GM19463 (cell line): ENCODE measurements around the gene ACTL6B.
"Not testable (repeated sequence)": the region's sequence is repeated elsewhere in the genome, so short reads cannot be mapped to it uniquely, and the experiment has no call there.

ENCODE experiments used
- ATAC-seq: cut with Tn5 transposase; IDR thresholded peaks from one replicate; pipeline ENCODE4 v1.9.1; 2021; ENCODE audit warnings: mild to moderate bottlenecking, moderate library complexity; ENCODE audit not compliant: unreplicated experiment

Gene ACTL6B

DNA sequence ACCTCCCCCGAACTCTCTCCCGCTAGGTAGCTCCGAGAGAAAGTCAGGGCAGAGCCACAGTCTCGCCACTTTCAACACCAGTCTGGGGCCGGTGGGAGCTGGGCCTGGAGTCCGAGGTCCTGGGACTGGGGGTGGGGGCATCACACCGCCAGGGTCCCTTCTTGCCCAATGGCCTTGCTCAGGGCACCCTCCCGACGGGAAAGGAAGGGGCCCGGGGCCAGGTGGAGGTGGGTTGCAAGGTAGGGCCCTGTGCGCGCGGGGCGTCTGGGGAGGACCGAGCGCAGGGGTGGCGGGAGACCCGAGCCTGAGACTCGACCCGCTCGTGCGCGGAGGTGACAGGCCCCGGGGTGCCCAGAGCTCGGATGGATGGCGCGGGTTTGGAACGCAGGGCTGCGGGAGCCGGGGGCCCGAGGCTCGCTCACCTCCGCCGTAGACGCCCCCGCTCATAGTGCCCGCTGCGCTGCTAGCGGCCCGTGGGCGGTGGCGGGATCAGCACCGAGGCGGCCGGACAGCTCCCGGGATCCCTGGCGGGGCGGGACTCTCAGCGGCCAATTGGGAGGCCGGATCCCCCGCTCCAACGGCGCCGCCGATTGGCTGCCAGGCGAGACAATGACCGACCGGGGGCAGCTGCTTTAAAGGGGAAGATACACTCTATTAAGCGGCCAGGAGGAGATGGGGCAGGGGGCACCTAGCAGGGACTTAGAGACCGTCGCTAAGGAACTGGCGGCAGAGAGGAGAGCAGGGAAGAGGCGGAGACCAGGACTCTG is at the start of gene ACTL6B:
ACTL6B (minus strand) TSS at position 541 of the 767 bp plus-strand sequence; CDS start at position 447, 94 bp downstream.
- ATAC-seq: no peak

DNA sequence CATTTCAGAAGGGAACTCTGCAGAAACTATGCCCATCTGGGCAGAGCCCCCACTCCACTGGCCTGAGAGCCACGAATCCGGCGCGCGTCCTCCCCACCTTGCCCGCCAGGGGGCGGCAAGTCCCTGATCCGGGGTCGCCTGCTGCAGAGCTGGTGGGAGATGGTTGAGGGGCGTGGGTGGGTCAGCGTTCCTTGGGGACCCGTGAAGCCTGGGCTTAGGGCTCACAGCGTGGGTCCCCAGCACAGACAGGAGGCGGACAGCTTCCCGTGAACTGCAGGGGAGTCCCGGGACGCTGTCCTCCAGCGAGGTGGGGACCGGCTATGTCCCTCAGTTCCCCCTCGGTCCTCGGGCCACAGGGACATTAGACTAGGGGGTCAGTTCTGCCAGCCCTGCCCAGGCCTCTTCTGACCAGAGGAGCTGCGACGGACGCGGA is 49.1 kb upstream of the ACTL6B start:
- ATAC-seq: peak; percentile 56

DNA sequence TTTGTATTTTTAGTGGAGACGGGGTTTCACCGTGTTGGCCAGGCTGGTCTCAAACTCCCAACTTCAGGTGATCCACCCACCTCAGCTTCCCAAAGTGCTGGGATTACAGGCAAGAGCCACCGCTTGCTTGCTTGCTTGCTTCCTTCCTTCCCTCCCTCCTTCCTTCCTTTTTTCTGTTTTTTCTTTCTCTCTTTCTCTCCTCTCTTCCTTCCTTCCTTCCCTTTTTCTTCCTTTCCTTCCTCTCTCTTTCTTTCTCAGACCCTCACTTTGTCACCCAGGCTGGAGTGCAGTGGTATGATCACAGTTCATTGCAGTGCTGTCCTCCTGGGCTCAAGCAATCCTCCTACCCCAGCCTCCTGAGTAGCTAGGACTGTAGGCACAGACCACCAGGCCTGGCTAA is 44.8 kb upstream of the ACTL6B start:
- ATAC-seq: not testable (repeated sequence)

- ATAC-seq: no peak
Observed at GRCh38 chr7:100699018-100699417, 42.8 kb upstream of the ACTL6B start.

DNA sequence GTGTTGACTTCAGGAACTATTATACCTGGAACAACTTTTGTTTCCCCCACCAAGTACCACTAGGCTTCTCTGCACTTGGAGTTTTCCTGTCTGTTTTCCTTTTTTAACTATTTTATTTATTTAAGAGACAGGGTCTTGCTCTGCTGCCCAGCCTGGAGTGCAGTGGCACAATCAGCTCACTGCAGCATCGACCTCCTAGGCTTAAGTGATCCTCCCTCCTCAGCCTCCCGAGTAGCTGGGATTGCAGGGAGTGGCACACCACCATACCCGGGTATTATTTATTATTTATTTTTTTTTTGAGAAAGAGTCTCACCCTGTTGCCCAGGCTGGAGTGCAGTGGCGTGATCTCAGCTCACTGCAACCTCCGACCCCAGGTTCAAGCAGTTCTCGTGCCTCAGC is 39.9 kb upstream of the ACTL6B start:
- no peak for ATAC-seq

DNA sequence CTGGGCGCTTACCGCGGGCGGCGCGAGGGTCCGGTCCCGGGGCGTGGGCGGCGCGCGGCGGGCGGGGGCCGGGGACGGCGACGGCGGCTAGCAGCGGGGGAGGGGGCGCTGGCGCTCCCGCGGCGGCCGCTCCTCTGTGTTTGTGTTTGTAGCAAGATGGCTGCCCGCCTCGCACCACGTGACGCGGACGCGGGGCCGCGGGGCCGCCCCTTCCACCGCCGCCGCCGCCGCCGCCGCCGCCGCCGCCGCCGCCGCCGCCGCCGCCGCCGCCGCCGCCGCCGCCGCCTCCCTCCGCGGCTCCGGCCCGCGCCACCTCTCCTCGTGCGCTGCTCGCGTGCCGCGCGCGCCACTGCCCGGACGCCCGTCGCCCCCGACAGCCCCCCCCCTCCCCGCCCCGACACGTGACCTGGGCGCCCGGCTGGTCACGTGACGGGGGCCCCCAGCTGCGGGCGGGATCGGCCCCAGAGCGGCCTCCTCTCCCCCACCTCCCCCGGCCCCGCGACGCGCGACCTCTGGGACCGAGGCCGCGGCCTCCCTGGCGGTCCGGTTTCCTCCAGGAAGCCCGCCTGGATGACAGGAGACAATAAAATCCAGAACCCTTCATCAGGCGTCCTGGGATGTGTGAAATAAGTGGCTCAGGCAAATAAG is 38.0 kb upstream of the ACTL6B start, which contains the start of gene GIGYF1:
GIGYF1 (minus strand) TSS at position 153 of the 648 bp plus-strand sequence. CDS start 6,012 bp downstream, outside the sequence.
- ATAC-seq: peak; percentile 43

DNA sequence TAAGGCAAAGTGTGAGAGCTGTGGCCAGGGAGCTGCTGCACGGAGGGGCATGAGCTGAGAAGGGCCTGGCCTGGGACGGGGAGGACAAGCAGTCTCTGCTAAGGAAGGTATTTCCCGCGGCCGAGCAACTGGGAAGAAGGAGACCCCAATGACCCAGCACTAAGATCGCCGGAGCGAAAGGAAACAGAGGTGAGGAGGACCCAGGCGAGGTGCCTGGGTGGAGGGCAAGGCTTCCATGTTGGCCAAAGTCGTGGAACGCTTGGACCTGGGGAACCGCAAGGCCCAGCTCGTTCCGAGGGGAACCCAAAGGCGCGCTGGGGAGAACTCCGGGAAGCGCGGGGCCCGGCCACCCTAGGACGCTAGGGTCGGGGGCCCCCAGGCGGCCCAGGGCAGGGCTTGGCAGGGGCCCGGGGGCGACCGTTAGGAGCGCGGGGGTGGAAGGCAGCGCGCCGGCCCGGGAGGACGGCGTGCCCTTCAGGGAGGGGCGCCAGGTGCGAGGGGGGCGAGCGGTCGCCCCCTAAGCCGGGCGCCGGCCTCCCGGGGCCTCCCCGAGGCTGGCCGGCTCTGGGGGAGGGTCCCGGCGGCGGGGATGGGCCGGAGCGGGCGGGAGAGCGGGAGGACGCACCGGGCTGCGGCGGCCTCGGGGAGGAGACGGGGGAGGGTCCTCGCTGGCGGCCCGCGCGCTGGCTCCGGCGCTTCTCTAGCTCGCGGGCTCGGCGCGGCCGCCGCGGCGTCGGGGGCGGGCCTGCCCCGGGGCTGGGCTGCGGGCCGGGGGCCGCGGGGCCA is 37.3 kb upstream of the ACTL6B start:
- peak; percentile 4 for ATAC-seq

DNA sequence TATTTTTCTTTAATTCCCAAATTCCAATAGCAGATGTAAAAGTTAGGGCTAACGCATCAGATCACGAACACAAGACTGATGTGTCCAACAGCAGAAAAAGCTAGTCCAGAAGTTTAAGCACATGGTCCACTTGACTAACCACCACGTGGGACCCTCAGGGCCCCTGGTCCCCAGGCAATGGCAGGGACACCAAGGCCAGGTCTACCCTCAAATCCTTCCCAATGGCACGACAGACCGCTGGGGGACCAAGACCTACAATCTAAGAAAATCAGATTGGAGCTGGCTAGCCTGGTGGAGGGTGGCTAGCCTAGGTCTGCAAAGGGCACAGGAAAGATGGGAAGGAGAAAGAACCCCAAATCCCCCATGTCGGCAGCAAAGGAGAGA is 36.3 kb upstream of the ACTL6B start:
- no peak for ATAC-seq

- ATAC-seq: peak; percentile 48
Observed at GRCh38 chr7:100691676-100692577, 35.7 kb upstream of the ACTL6B start.

DNA sequence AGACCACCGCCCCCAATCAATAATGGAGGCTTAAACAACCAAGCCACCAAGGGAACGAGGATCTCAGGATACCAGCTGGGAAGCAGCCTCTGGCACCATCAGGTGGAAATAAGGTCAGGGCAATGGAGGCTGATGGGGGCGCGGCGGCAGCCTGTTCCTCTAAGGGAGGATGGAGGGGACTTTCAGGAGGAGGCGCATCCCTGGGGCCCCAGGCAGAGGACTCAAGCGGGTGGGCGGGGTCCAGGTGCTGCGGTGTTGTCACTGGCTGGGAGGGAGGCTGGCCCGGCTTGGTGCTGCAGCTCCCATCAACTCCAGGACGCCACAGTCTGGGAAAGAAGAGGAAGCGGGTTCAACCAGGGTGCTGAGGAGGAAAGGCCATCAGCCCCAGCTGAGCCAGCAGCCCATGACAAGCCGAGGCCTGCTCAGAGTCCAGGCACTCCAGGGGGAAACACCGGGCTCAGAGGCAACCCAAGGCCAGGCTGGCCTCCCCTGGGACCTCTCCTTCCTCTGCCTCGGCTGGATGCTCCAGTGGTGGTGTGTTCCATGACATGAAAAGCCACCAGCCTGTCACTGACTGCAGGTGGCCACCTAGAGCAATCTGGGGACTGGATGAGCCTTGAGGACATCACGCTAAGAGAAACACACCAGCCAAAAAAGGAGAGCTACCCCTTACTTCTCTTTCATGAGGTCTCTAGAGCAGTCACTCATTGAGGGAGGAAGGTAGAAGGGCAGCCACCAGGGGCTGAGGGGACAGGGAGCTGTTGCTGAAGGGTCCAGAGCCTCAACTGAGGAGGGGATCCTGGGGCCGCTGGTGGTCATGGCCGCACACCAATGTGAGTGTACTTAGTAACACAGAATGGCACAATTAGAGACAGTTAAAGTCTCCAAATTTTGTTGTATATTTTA is 33.2 kb upstream of the ACTL6B start:
- no peak for ATAC-seq

GRCh38 chr7:100688326-100688860 is 32.1 kb upstream of the ACTL6B start:
- no peak for ATAC-seq

DNA sequence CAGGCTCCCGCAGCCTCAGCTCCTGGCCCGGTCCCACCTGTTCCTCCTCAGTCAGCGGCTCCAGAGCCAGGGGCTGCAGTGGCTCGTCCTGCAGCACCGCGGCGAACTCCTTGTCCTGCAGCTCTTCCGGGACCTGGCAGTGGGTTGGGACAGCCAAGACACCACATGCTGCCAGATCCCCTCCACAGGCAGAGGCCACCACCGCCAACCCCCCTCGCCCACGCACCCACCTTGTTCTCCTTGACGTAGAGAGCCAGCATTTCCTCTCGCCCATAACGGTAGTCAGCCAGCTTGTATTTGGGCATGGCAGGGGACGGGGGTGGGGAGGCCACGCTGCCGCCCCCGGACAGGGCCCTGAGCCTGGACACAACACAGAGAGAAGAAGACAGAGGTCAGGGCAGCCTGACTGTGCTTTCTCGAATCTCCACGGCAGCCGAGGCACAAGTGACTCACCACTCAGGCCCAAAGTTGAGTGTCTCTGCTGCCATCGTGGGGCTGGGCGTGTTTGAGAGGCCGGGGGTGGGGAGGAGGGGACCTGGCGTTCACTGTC is 31.6 kb upstream of the ACTL6B start:
- ATAC-seq: no peak

GRCh38 chr7:100687261-100687660 is 31.0 kb upstream of the ACTL6B start:
- ATAC-seq: no peak

GRCh38 chr7:100686822-100687211 is 30.6 kb upstream of the ACTL6B start:
- ATAC-seq: no peak

DNA sequence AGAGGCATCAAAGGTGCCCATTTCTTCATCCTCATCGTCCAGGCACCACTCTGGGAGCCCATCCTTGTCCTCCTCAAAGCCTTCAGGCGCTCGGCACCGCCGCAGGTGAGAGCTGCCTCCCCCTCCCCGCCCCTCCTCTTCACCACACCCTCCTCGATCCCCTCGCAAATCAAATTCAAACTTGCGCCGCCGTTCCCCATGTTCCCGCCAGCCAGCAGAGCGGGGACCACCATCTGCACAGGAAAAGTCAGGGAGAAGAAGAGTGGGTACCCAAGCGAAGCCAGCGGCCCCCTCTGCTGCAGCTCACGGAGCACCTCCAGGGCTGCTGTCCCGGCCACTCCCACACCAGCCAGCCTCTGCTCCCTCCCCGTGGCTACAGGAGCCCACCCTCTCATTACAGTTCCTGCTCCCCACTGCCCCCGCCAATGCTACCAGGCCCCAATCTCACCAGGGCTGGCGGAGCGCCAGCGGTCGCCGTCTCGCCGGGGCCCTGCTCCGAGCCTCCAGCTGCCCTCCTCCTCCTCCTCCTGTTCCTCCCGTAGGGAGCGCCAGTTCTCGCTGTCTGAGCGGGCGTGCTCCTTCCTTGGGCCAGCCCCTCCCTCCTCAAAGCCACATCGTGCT is 30.1 kb upstream of the ACTL6B start:
- ATAC-seq: no peak

DNA sequence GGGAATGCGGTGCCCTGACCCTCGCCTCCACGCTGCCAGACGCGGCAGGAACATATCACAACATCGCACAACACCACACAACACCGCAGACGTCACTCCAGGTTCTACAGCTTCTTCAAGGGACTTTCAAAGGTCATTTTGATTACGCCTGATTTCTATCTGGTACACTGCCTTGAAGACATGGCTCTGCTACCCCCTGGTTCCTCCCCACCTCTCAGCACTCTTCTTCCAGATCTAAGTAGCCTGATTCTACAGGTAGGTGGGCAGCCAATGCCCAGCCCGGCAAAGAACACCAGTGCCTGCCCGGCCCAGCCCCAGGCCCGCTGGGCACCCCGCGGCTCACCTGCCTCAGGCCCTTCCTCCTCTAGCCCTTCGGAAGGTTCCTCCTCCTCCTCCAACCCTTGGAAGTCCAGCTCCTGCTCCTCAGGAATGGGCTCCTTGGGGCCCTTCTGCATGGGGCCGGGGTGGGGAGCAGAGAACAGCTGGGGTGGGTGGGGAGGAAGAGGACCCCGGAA is 29.4 kb upstream of the ACTL6B start:
- ATAC-seq: no peak

- no peak for ATAC-seq
Observed at GRCh38 chr7:100685049-100685605, 28.9 kb upstream of the ACTL6B start.

- ATAC-seq: no peak
Observed at GRCh38 chr7:100684534-100685042, 28.3 kb upstream of the ACTL6B start.
